PC-9 (cell line): ENCODE measurements around the gene RSPRY1. TPM values are rescaled to one million over a fixed set of nuclear protein-coding genes. Genes with fewer than 3 reads are reported as not detected.

ENCODE experiments used
- BruUV-seq: library from RNA; stranded (reverse); fragments of 400-500 nt; replicated peaks from 2 replicates; lab custom pipeline; 2021; lab: Mats Ljungman, UMichigan
- CTCF ChIA-PET: fragments of 300-600 bp; sonication (Branson Sonifier 250); formaldehyde crosslinking; loops from one replicate; lab custom pipeline; 2022; ENCODE audit warnings: antibody characterized with exemption; lab: Charles Lee
- POLR2A ChIA-PET: fragments of 300-600 bp; sonication (Branson Sonifier 250); formaldehyde crosslinking; loops from one replicate; lab custom pipeline; 2022; ENCODE audit warnings: antibody characterized with exemption; ENCODE audit not compliant: unreplicated experiment; lab: Charles Lee
- DNase-seq, 2 experiments: peaks; one replicate each; pipeline versions ENCODE4 v3.0.0 to v3.0.0-alpha.2; 2015 to 2022; ENCODE audit warnings: mixed read lengths in 1 of 2
- H2AFZ ChIP-seq: fragments of 200-600 bp; sonication (generic); 2 replicates; pipeline ENCODE4 v1.8.1; 2017; ENCODE audit warnings: antibody characterized with exemption
- H3F3A ChIP-seq: fragments of 200-600 bp; sonication (generic); 2 replicates; pipeline ENCODE4 v1.8.1; 2017; ENCODE audit warnings: antibody characterized with exemption, mild to moderate bottlenecking, low read depth; ENCODE audit not compliant: insufficient read depth
- H3K27ac ChIP-seq: fragments of 200-600 bp; sonication (generic); 2 replicates; pipeline ENCODE4 v1.6.1; 2016; ENCODE audit warnings: mixed run types
- H3K27me3 ChIP-seq: fragments of 200-600 bp; sonication (generic); 2 replicates; pipeline ENCODE4 v1.6.1; 2016; ENCODE audit warnings: low read depth, mixed run types; ENCODE audit not compliant: insufficient read depth
- H3K36me3 ChIP-seq: fragments of 200-600 bp; sonication (generic); 2 replicates; pipeline ENCODE4 v1.6.1; 2016; ENCODE audit warnings: low read depth, mixed run types
- H3K4me1 ChIP-seq: fragments of 200-600 bp; sonication (generic); replicated peaks from 2 replicates; pipeline ENCODE4 v1.6.1; 2016; ENCODE audit warnings: mixed run types; ENCODE audit not compliant: insufficient read depth
- H3K4me2 ChIP-seq: fragments of 200-600 bp; sonication (generic); 2 replicates; pipeline ENCODE4 v1.6.1; 2017; ENCODE audit warnings: mixed run types
- H3K4me3 ChIP-seq: fragments of 200-600 bp; sonication (generic); 2 replicates; pipeline ENCODE4 v1.6.1; 2016; ENCODE audit warnings: mixed run types
- H3K79me2 ChIP-seq: fragments of 200-600 bp; sonication (generic); 2 replicates; pipeline ENCODE4 v1.6.1; 2017; ENCODE audit warnings: low read depth, mixed run types
- H3K9me2 ChIP-seq: fragments of 200-600 bp; sonication (generic); 2 replicates; pipeline ENCODE4 v1.8.1; 2017; ENCODE audit warnings: mild to moderate bottlenecking; ENCODE audit not compliant: insufficient read depth
- H3K9me3 ChIP-seq: fragments of 200-600 bp; sonication (generic); 2 replicates; pipeline ENCODE4 v1.8.1; 2016; ENCODE audit warnings: low read depth; ENCODE audit not compliant: insufficient read depth
- H4K20me1 ChIP-seq: fragments of 200-600 bp; sonication (generic); 2 replicates; pipeline ENCODE4 v1.8.1; 2017; ENCODE audit not compliant: insufficient read depth
- EZH2 ChIP-seq: fragments of 200-600 bp; sonication (generic); IDR thresholded peaks from 2 replicates; pipeline ENCODE4 v1.8.0; 2017; ENCODE audit warnings: antibody characterized with exemption, low read depth
- intact Hi-C: fragments of 100-400 bp; cut with micrococcal nuclease; formaldehyde crosslinking; loops from one replicate; pipeline ENCODE4 v1.10.0; 2022; ENCODE audit not compliant: unreplicated experiment
- total RNA-seq: library from RNA; stranded (reverse); gene quantifications from 2 replicates; pipeline ENCODE4 v1.2.3, GENCODE V29; 2021
- TF ChIP-seq, protein P1 (sequence below): fragments of 200-600 bp; sonication (generic); conservative IDR thresholded peaks from 2 replicates; pipeline ENCODE4 v1.6.1; 2017; ENCODE audit warnings: mixed run types, antibody characterized with exemption, mild to moderate bottlenecking, moderate library complexity

The RSPRY1 gene
- total RNA-seq, 1 experiment from 2014 or later: 26.3 TPM

GRCh38 chr16:57157533-57157932 lies 28.6 kb upstream of the RSPRY1 start:
- H3K9me3 ChIP-seq: no peaks in the 10 kb centered on the region
- H3K27ac ChIP-seq: no peak overlapping the region
- no peaks in the 10 kb centered on the region for H3K4me1 ChIP-seq
- H3K79me2 ChIP-seq: no peaks in the 10 kb centered on the region
- intact Hi-C loops: no loop called here
- no peaks in the 10 kb centered on the region; the same call in 1 of the 2 replicates for H4K20me1 ChIP-seq
- CTCF ChIA-PET: no interaction called here
- H2AFZ ChIP-seq: no peak overlapping the region
- H3K4me2 ChIP-seq: no peak overlapping the region
- H3K27me3 ChIP-seq: no peaks in the 10 kb centered on the region
- peaks cover 37% of the 10 kb centered on the region for H3K36me3 ChIP-seq
- TF ChIP-seq, protein P1, sequence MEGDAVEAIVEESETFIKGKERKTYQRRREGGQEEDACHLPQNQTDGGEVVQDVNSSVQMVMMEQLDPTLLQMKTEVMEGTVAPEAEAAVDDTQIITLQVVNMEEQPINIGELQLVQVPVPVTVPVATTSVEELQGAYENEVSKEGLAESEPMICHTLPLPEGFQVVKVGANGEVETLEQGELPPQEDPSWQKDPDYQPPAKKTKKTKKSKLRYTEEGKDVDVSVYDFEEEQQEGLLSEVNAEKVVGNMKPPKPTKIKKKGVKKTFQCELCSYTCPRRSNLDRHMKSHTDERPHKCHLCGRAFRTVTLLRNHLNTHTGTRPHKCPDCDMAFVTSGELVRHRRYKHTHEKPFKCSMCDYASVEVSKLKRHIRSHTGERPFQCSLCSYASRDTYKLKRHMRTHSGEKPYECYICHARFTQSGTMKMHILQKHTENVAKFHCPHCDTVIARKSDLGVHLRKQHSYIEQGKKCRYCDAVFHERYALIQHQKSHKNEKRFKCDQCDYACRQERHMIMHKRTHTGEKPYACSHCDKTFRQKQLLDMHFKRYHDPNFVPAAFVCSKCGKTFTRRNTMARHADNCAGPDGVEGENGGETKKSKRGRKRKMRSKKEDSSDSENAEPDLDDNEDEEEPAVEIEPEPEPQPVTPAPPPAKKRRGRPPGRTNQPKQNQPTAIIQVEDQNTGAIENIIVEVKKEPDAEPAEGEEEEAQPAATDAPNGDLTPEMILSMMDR: no peak
- TF ChIP-seq EZH2: no peak
- H3F3A ChIP-seq: peaks cover 9% of the 10 kb centered on the region; the same call in 1 of the 2 replicates
- BruUV-seq: no TSS peak
- no peak for DNase-seq
- POLR2A ChIA-PET: no interaction called here
- no peak overlapping the region for H3K4me3 ChIP-seq
- no peaks in the 10 kb centered on the region for H3K9me2 ChIP-seq

DNA sequence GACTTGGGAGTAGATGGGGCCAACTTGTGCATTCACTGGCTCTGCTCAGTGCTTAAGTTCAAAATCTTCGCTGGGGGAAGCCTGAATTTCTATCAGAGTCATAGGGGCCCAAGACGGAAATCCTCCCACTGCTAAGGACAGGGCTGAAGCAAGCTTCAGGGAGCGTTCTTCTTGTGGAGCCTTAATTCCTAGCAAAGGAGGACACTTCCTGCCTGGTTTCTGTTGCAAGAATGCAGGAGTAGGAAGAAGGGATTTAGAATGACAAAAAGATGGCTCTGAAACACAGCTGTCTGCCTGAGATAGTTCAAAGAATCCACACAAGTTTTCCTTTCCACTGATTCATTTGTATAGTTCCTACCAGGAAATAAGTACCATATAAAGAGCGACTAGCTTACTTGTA lies 26.7 kb upstream of the RSPRY1 start:
- H3K4me2 ChIP-seq: no peak overlapping the region
- no TSS peak for BruUV-seq
- H3K27ac ChIP-seq: no peak overlapping the region
- H3K27me3 ChIP-seq: no peaks in the 10 kb centered on the region
- CTCF ChIA-PET: no interaction called here
- H3K4me1 ChIP-seq: no peaks in the 10 kb centered on the region
- no peak overlapping the region for H3K4me3 ChIP-seq
- no peaks in the 10 kb centered on the region for H3K79me2 ChIP-seq
- no peaks in the 10 kb centered on the region; the same call in 1 of the 2 replicates for H4K20me1 ChIP-seq
- intact Hi-C loops: no loop called here
- TF ChIP-seq, protein P1: no peak
- TF ChIP-seq EZH2: no peak
- H3K36me3 ChIP-seq: peaks cover 32% of the 10 kb centered on the region
- H2AFZ ChIP-seq: no peak overlapping the region
- H3F3A ChIP-seq: peaks cover 5% of the 10 kb centered on the region; the same call in 1 of the 2 replicates
- DNase-seq: no peak
- POLR2A ChIA-PET: interaction anchor here (0.6 kb wide), 2 partner anchors 26 to 1534 kb away, joined by 5 to 7 read pairs; partner anchors contain the start of gene PSME3IP1
- no peaks in the 10 kb centered on the region for H3K9me2 ChIP-seq
- H3K9me3 ChIP-seq: no peaks in the 10 kb centered on the region

- ChIA-PET CTCF (no interaction called here), POLR2A (no interaction called here)
- no TSS peak for BruUV-seq
- TF ChIP-seq, protein P1: no peak
- Histone ChIP-seq H3K27me3 (no peaks in the 10 kb centered on the region), H4K20me1 (peaks cover 5% of the 10 kb centered on the region; the same call in 1 of the 2 replicates), H3K4me1 (no peaks in the 10 kb centered on the region), H3K27ac (no peak overlapping the region), H3K36me3 (peaks cover 19% of the 10 kb centered on the region), H3K4me2 (no peak overlapping the region), H3F3A (peaks cover 5% of the 10 kb centered on the region), H3K79me2 (no peaks in the 10 kb centered on the region), H3K9me2 (no peaks in the 10 kb centered on the region), H2AFZ (no peak overlapping the region), H3K9me3 (no peaks in the 10 kb centered on the region), H3K4me3 (no peak overlapping the region)
- intact Hi-C loops: loop anchor here (10.0 kb wide), 1 partner anchor 369 kb away; no protein-coding TSS in a partner anchor
- DNase-seq: no peak
These were observed 22.3 kb upstream of the RSPRY1 start for GRCh38 chr16:57163842-57164241.
